ENCODE measurements around the gene TNS3.

TNS3 gene

GRCh38 chr7:47424523-47424922, 157.4 kb downstream of the TNS3 start:
- H3K27me3 ChIP-seq (ENCODE audit: control insufficient read depth, insufficient read depth, low read length): no peaks in the 10 kb centered on the region
- peaks cover 10% of the 10 kb centered on the region for H3K36me3 ChIP-seq (ENCODE audit: control insufficient read depth, insufficient read depth, low read length)
- no peak overlapping the region for H3K4me3 ChIP-seq (ENCODE audit: low read length)
- no peaks in the 10 kb centered on the region for H3K9me3 ChIP-seq (ENCODE audit: control insufficient read depth, low read length)
- no peak overlapping the region for H3K9ac ChIP-seq (ENCODE audit: low read length)
- peaks cover 18% of the 10 kb centered on the region for H3K4me1 ChIP-seq (ENCODE audit: control insufficient read depth, insufficient read depth, low read length)

GRCh38 chr7:47423196-47423595, 158.7 kb downstream of the TNS3 start:
- Histone ChIP-seq H3K9ac (ENCODE audit: low read length) (no peak overlapping the region), H3K36me3 (ENCODE audit: control insufficient read depth, insufficient read depth, low read length) (peaks cover 10% of the 10 kb centered on the region), H3K4me1 (ENCODE audit: control insufficient read depth, insufficient read depth, low read length) (peaks cover 8% of the 10 kb centered on the region), H3K27me3 (ENCODE audit: control insufficient read depth, insufficient read depth, low read length) (no peaks in the 10 kb centered on the region), H3K4me3 (ENCODE audit: low read length) (no peak overlapping the region), H3K9me3 (ENCODE audit: control insufficient read depth, low read length) (no peaks in the 10 kb centered on the region)

GRCh38 chr7:47422611-47423010, 159.3 kb downstream of the TNS3 start:
- Histone ChIP-seq H3K4me3 (ENCODE audit: low read length) (no peak overlapping the region), H3K9ac (ENCODE audit: low read length) (no peak overlapping the region), H3K4me1 (ENCODE audit: control insufficient read depth, insufficient read depth, low read length) (peaks cover 2% of the 10 kb centered on the region), H3K27me3 (ENCODE audit: control insufficient read depth, insufficient read depth, low read length) (no peaks in the 10 kb centered on the region), H3K9me3 (ENCODE audit: control insufficient read depth, low read length) (no peaks in the 10 kb centered on the region), H3K36me3 (ENCODE audit: control insufficient read depth, insufficient read depth, low read length) (peaks cover 10% of the 10 kb centered on the region)

GRCh38 chr7:47421456-47421855, 160.5 kb downstream of the TNS3 start:
- no peaks in the 10 kb centered on the region for H3K27me3 ChIP-seq (ENCODE audit: control insufficient read depth, insufficient read depth, low read length)
- no peaks in the 10 kb centered on the region for H3K9me3 ChIP-seq (ENCODE audit: control insufficient read depth, low read length)
- H3K4me3 ChIP-seq (ENCODE audit: low read length): no peak overlapping the region
- no peak overlapping the region for H3K9ac ChIP-seq (ENCODE audit: low read length)
- peaks cover 10% of the 10 kb centered on the region for H3K36me3 ChIP-seq (ENCODE audit: control insufficient read depth, insufficient read depth, low read length)
- no peaks in the 10 kb centered on the region for H3K4me1 ChIP-seq (ENCODE audit: control insufficient read depth, insufficient read depth, low read length)

- H3K9ac ChIP-seq (ENCODE audit: low read length): no peak overlapping the region
- no peaks in the 10 kb centered on the region for H3K9me3 ChIP-seq (ENCODE audit: control insufficient read depth, low read length)
- no peaks in the 10 kb centered on the region for H3K27me3 ChIP-seq (ENCODE audit: control insufficient read depth, insufficient read depth, low read length)
- H3K4me3 ChIP-seq (ENCODE audit: low read length): no peak overlapping the region
- no peaks in the 10 kb centered on the region for H3K4me1 ChIP-seq (ENCODE audit: control insufficient read depth, insufficient read depth, low read length)
- peaks cover 10% of the 10 kb centered on the region for H3K36me3 ChIP-seq (ENCODE audit: control insufficient read depth, insufficient read depth, low read length)
Observed at GRCh38 chr7:47420122-47420780, 161.7 kb downstream of the TNS3 start.

- Histone ChIP-seq H3K4me3 (ENCODE audit: low read length) (no peak overlapping the region), H3K36me3 (ENCODE audit: control insufficient read depth, insufficient read depth, low read length) (peaks cover 9% of the 10 kb centered on the region), H3K9ac (ENCODE audit: low read length) (no peak overlapping the region), H3K4me1 (ENCODE audit: control insufficient read depth, insufficient read depth, low read length) (no peaks in the 10 kb centered on the region), H3K27me3 (ENCODE audit: control insufficient read depth, insufficient read depth, low read length) (no peaks in the 10 kb centered on the region), H3K9me3 (ENCODE audit: control insufficient read depth, low read length) (no peaks in the 10 kb centered on the region)
Observed at GRCh38 chr7:47419471-47419870, 162.4 kb downstream of the TNS3 start.

- Histone ChIP-seq H3K4me3 (ENCODE audit: low read length) (no peak overlapping the region), H3K9me3 (ENCODE audit: control insufficient read depth, low read length) (no peaks in the 10 kb centered on the region), H3K4me1 (ENCODE audit: control insufficient read depth, insufficient read depth, low read length) (no peaks in the 10 kb centered on the region), H3K9ac (ENCODE audit: low read length) (no peak overlapping the region), H3K27me3 (ENCODE audit: control insufficient read depth, insufficient read depth, low read length) (no peaks in the 10 kb centered on the region), H3K36me3 (ENCODE audit: control insufficient read depth, insufficient read depth, low read length) (peaks cover 15% of the 10 kb centered on the region)
Observed at GRCh38 chr7:47418601-47419309, 163.2 kb downstream of the TNS3 start.

GRCh38 chr7:47416492-47417480, 165.1 kb downstream of the TNS3 start:
- Histone ChIP-seq H3K4me3 (ENCODE audit: low read length) (no peak overlapping the region), H3K9me3 (ENCODE audit: control insufficient read depth, low read length) (no peaks in the 10 kb centered on the region), H3K36me3 (ENCODE audit: control insufficient read depth, insufficient read depth, low read length) (peaks cover 17% of the 10 kb centered on the region), H3K9ac (ENCODE audit: low read length) (no peak overlapping the region), H3K27me3 (ENCODE audit: control insufficient read depth, insufficient read depth, low read length) (no peaks in the 10 kb centered on the region), H3K4me1 (ENCODE audit: control insufficient read depth, insufficient read depth, low read length) (no peaks in the 10 kb centered on the region)

GRCh38 chr7:47415318-47416212, 166.3 kb downstream of the TNS3 start:
- no peaks in the 10 kb centered on the region for H3K27me3 ChIP-seq (ENCODE audit: control insufficient read depth, insufficient read depth, low read length)
- H3K9me3 ChIP-seq (ENCODE audit: control insufficient read depth, low read length): no peaks in the 10 kb centered on the region
- no peak overlapping the region for H3K9ac ChIP-seq (ENCODE audit: low read length)
- no peaks in the 10 kb centered on the region for H3K4me1 ChIP-seq (ENCODE audit: control insufficient read depth, insufficient read depth, low read length)
- H3K36me3 ChIP-seq (ENCODE audit: control insufficient read depth, insufficient read depth, low read length): peaks cover 17% of the 10 kb centered on the region
- no peak overlapping the region for H3K4me3 ChIP-seq (ENCODE audit: low read length)

GRCh38 chr7:47414342-47415317, 167.3 kb downstream of the TNS3 start:
- peaks cover 11% of the 10 kb centered on the region for H3K36me3 ChIP-seq (ENCODE audit: control insufficient read depth, insufficient read depth, low read length)

More at GRCh38 chr7:47414342-47415317, 167.3 kb downstream of the TNS3 start:
- H3K27me3 ChIP-seq (ENCODE audit: control insufficient read depth, insufficient read depth, low read length): no peaks in the 10 kb centered on the region
- no peaks in the 10 kb centered on the region for H3K4me1 ChIP-seq (ENCODE audit: control insufficient read depth, insufficient read depth, low read length)
- no peaks in the 10 kb centered on the region for H3K9me3 ChIP-seq (ENCODE audit: control insufficient read depth, low read length)
- no peak overlapping the region for H3K9ac ChIP-seq (ENCODE audit: low read length)
- no peak overlapping the region for H3K4me3 ChIP-seq (ENCODE audit: low read length)
